Fibroblast of the aortic adventitia (primary cell): Measurements from ENCODE around the gene DYNC1I1. TPM values are rescaled to one million over a fixed set of nuclear protein-coding genes. Genes with fewer than 3 reads are reported as not detected.
A peak's percentile ranks its signal among the peaks of the same experiment; 100 is the strongest.

ENCODE experiments used
- DNase-seq: peaks from one replicate; pipeline ENCODE4 v3.0.0-alpha.2; 2010; ENCODE audit warnings: low read depth
- H3K4me3 ChIP-seq: 2 replicates; pipeline ENCODE4 v1.5.1; 2011; ENCODE audit warnings: low read depth, mild to moderate bottlenecking, control low read depth, low read length, moderate library complexity
- CTCF ChIP-seq: IDR thresholded peaks from 2 replicates; pipeline ENCODE4 v1.5.1; 2011; ENCODE audit warnings: mild to moderate bottlenecking, low read length, control low read depth, inconsistent platforms; ENCODE audit not compliant: insufficient read depth
- total RNA-seq: library from RNA; depleted of rRNA; stranded (reverse); fragments of >200 nt; gene quantifications from 2 replicates; pipeline ENCODE4 v1.2.3, GENCODE V29; 2012; ENCODE audit warnings: low replicate concordance

Gene DYNC1I1
- total RNA-seq, 1 donor = 0.54 TPM

GRCh38 chr7:96009148-96009547 is 236.8 kb downstream of the DYNC1I1 start:
- DNase-seq = no peak
- no peak overlapping the region for H3K4me3 ChIP-seq
- TF ChIP-seq CTCF = no peak

- no peak for TF ChIP-seq CTCF
- no peak for DNase-seq
- no peak overlapping the region for H3K4me3 ChIP-seq
These were observed 241.5 kb downstream of the DYNC1I1 start for GRCh38 chr7:96013836-96014235.

- TF ChIP-seq CTCF = no peak
- DNase-seq = no peak
- H3K4me3 ChIP-seq = no peak overlapping the region
These were observed 242.3 kb downstream of the DYNC1I1 start for GRCh38 chr7:96014617-96015016.

- DNase-seq = peak; percentile 6
- no peak for TF ChIP-seq CTCF
- no peak overlapping the region for H3K4me3 ChIP-seq
These were observed 243.8 kb downstream of the DYNC1I1 start for GRCh38 chr7:96016056-96016586.

GRCh38 chr7:96016735-96017134 is 244.4 kb downstream of the DYNC1I1 start:
- TF ChIP-seq CTCF = no peak
- H3K4me3 ChIP-seq = no peak overlapping the region
- DNase-seq = no peak

- DNase-seq = no peak
- TF ChIP-seq CTCF = no peak
- H3K4me3 ChIP-seq = no peak overlapping the region
These were observed 245.5 kb downstream of the DYNC1I1 start for GRCh38 chr7:96017877-96018276.

- no peak for DNase-seq
- no peak overlapping the region for H3K4me3 ChIP-seq
- TF ChIP-seq CTCF = no peak
These were observed 249.2 kb downstream of the DYNC1I1 start for GRCh38 chr7:96021568-96021967.
